HT1080 (cell line): ENCODE measurements around the gene TRIM31. TPM values are rescaled to one million over a fixed set of nuclear protein-coding genes. Genes with fewer than 3 reads are reported as not detected.
A peak's percentile ranks its signal among the peaks of the same experiment; 100 is the strongest.
"Not testable (repeated sequence)": the region's sequence is repeated elsewhere in the genome, so short reads cannot be mapped to it uniquely, and the experiment has no call there.

Experiments
- DNase-seq: peaks from one replicate; pipeline ENCODE4 v3.0.0-alpha.2; 2015; ENCODE audit warnings: low read depth
- total RNA-seq: library from RNA; depleted of rRNA; stranded (reverse); fragments of >200 nt; shearing (Covaris generic); gene quantifications from 2 replicates; pipeline ENCODE4 v1.2.3, GENCODE V29; 2014

TRIM31 gene
- total RNA-seq, 1 experiment from 2014 or later, result 0.03 TPM

GRCh38 chr6:30118691-30119090 lies 5.8 kb upstream of the TRIM31 start:
- DNase-seq, result not testable (repeated sequence)

GRCh38 chr6:30116724-30117123 lies 3.8 kb upstream of the TRIM31 start:
- DNase-seq, result no peak

GRCh38 chr6:30113841-30114240 lies 951 bp upstream of the TRIM31 start:
- no peak for DNase-seq

- no peak for DNase-seq
Observed at GRCh38 chr6:30112402-30112994, 392 bp downstream of the TRIM31 start.

GRCh38 chr6:30111266-30111856 lies 1.5 kb downstream of the TRIM31 start:
- no peak for DNase-seq

GRCh38 chr6:30104661-30105060 lies 8.2 kb downstream of the TRIM31 start:
- DNase-seq, result no peak

GRCh38 chr6:30103872-30104179 lies 9.1 kb downstream of the TRIM31 start:
- DNase-seq, result no peak

- peak; percentile 76 for DNase-seq
Observed at GRCh38 chr6:30102970-30103871, 9.7 kb downstream of the TRIM31 start.

- DNase-seq, result no peak
Observed at GRCh38 chr6:30102414-30102969, 10.4 kb downstream of the TRIM31 start.

GRCh38 chr6:30101444-30102413 lies 11.2 kb downstream of the TRIM31 start:
- DNase-seq, result peak; percentile 75

GRCh38 chr6:30100585-30101443 lies 12.1 kb downstream of the TRIM31 start:
- DNase-seq, result no peak

- DNase-seq, result no peak
Observed at GRCh38 chr6:30100154-30100553, 12.7 kb downstream of the TRIM31 start.

- DNase-seq, result no peak
Observed at GRCh38 chr6:30097902-30098768, 14.8 kb downstream of the TRIM31 start.

- no peak for DNase-seq
Observed at GRCh38 chr6:30096829-30097228, 16.1 kb downstream of the TRIM31 start.

GRCh38 chr6:30093951-30094661 lies 18.8 kb downstream of the TRIM31 start:
- no peak for DNase-seq

GRCh38 chr6:30092852-30093543 lies 19.9 kb downstream of the TRIM31 start:
- DNase-seq, result no peak

GRCh38 chr6:30091577-30092381 lies 21.1 kb downstream of the TRIM31 start:
- DNase-seq, result peak; percentile 64
